CD4-positive, alpha-beta T cell treated with Interferon gamma for 1 hour (primary cell): ENCODE measurements around the gene USP6NL.

Experiments
- DNase-seq: peaks from one replicate; pipeline ENCODE4 v3.0.0-alpha.2; 2020

Gene USP6NL

GRCh38 chr10:11615396-11615795 lies 3.9 kb upstream of the USP6NL start:
- DNase-seq = no peak

GRCh38 chr10:11612021-11613001 lies 861 bp upstream of the USP6NL start:
- no peak for DNase-seq

- no peak for DNase-seq
These were observed 613 bp downstream of the USP6NL start for GRCh38 chr10:11610826-11611247.

- no peak for DNase-seq
These were observed 1.2 kb downstream of the USP6NL start for GRCh38 chr10:11610166-11610825.

DNA sequence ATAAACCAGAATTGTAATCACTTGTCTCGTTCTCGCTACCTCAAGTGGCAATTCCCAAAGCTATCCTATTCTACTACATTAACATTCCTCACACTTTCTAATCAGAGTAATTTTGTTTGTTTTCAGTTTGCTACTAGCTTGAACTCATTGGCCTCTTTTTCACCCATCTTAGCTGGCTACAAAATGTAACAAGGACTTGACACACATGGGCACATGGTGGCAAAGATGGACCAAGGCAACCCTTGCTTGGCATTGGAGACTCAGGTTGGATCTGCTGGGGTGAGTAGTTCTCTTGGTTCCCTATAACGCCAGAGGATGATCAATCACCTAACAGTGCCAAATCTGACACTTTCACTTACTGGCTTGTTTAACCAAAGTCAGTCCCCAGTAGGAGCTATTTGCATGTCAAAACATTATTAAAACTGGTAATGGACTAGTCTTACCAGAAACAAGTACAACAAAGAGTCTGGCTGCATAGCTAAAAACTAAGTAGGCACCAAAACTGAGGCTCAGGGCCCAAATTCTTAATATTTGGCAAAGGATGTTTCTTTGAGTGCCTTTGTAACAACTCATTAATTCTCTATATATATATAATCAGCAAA lies 1.9 kb downstream of the USP6NL start:
- no peak for DNase-seq

DNA sequence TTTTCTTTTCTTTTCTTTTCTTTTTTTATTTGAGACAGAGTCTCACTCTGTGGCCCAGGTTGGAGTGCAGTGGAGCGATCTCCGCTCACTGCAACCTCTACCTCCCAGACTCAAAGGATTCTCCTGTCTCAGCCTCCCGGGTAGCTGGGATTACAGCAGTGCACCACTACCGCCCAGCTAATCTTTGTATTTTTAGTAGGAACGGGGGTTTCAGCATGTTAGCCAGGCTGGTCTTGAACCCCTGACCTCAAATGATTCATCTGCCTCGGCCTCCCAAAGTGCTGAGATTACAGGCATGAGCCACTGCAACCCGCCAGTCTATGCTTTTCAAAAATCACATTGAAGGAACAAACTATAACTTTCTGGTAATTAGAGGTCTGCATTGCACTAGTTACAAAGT lies 2.4 kb downstream of the USP6NL start:
- no peak for DNase-seq

DNA sequence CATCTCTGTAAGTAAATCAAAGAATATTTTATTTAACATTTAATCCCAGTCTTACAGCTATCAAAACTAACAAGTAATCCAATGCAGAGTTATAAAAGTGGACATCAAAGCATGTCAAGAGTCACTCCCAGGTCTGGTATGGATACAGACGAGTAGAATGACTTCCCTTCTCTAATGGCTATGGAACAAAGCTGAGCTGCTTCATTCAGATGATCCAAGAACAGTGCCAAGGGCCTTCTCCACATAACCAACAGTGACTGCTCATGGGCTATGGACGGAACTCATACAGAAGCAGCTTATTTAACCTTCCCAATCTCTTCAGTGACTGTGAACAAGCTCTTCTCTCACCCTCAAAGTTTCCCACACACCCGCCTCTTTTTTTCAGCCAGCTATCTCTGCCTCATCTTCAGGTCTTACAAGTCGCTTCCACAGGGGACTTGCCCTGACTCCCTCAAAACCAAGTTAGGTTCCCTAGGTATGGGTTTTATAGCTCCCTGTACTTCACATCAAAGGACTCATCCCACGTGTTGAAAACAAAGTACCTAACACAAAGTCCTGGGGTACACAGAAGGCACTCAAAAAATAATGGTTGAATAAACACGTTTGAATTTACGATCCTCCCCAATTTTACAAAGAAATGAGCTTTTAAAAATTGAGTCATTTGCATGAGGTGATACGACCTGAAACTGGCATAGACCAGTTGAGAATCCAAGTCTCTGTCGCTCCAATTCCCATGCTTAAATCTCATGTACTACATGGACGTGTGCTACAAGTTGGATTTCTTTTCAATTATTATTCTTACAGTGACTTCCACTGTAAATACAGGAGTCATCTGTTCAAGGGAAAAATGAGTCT lies 3.1 kb downstream of the USP6NL start:
- no peak for DNase-seq

DNA sequence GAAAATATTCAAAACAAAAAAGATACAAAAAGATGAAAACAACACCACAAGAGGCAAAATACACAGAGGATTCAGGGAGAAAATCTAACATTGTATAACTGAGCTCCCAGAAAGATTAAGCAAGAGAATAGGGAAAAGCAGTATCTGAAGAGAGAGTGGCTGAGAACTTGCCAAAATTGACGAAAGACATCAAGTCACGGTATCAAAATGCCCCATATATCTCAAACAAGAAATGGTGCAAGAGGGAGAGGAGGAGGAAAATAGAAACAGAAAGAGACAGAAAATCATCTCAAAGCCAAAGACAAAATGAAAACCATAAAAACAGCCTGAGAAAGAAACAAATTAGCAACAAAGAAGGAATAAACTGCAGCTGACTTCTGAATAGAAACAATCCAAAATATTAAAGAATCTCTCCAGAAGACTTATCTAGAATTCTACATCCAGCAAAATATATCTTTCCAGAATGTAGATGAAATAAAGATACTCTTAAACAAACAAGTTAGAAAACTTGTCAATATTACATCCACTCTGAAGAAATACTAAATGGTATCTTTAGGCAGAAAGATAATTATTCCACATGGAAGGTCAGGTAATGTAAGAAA lies 5.5 kb downstream of the USP6NL start:
- no peak for DNase-seq

GRCh38 chr10:11604865-11605650 lies 6.4 kb downstream of the USP6NL start:
- no peak for DNase-seq

DNA sequence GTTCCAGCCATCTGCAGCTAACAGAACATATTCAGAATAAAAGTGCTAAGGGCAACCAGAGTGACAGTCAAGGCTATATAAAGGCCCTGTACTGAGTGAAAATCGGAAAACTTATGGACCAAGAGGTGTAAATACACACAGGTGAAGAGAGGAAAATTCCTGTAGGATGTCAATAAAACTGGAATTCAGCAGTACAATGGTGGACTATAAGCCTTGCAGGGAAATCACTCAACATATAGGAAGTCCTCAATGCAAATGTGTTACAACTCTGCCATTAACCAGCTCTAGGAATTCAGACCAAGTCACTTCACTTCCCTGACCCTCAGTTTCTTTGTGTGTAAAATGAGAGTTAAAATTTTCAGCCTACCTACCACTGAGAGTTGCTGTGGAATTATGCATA lies 7.7 kb downstream of the USP6NL start:
- DNase-seq = no peak

DNA sequence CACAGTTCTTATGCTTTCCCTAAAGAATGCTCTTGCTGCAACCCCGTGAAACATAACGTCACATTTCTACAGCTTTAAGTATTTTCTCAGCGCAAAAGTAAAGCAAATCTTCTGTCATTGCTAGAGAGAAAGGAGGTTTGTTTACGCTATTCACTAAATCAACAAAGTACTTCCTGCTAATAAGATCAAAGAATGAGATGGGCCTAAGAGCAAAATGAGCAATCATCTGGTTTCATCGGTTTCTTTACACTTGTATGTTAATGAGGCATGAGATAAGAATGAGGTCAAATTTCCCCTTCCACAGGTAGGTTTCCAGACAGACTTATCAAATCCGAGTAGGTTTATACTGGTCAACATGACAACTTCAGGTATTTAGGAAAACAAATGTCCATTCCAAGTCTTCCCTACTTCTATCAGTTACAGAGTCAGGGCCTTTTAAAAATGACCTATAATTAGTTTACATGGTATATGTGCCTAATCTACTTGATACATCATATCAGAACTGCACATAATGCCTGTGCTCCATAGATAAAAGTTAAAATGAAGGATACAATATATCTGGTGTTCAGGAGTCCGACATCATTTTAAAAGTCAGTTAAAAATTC lies 8.4 kb downstream of the USP6NL start:
- no peak for DNase-seq

DNA sequence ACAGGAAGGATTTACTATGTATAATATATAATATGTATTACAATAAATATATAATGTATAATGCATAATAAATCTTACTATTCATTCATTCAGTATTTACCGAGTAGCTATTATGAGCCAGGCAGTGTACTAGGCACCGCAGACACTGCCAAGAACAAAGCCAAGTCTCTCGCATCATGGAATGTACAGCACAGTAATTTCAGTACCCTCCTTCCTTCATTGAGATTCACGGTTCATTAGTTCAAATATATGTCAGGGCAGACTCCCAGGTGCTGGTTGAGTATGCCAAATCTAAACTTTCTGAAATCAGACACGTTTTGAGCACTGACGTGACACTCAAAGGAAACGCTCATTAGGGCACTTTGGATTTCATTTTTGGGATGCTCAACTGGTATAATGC lies 9.1 kb downstream of the USP6NL start:
- DNase-seq = no peak

DNA sequence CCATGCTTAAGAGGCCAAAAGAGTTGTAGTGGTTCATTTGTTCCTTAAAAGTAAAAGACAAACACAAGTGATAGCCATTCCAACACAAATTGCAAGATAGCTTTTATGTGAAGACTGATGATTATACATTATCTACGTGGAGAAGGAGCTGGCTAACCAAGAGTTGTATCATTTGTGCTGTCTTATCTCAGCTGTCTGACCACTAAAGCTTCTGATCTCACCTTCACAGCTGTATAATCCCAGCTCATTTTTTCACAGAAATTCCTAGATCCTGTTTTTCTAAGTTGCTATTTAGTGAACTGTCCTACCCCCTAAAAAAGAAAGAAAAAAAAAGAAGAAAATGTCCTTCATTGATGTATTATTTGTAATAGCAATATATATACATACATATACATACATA lies 9.8 kb downstream of the USP6NL start:
- DNase-seq = no peak

DNA sequence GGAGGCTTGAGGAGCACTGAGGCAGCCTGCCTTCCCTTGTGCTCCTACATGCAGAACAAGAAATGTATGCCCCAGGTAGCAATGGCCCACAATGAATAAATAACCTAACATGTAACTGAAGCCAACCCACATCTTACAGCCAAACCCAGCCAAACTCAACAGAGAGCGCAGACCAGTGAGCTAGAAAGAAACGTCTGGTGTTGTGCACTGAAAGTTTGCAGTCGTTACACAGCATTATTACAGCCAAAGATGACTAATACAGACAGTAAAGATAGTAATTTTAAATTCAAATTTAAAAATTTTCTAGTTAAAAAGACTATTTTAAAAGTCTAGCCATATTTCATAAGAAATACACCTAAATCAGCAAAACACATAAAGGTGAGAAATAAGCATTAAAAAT lies 11.2 kb downstream of the USP6NL start:
- no peak for DNase-seq

DNA sequence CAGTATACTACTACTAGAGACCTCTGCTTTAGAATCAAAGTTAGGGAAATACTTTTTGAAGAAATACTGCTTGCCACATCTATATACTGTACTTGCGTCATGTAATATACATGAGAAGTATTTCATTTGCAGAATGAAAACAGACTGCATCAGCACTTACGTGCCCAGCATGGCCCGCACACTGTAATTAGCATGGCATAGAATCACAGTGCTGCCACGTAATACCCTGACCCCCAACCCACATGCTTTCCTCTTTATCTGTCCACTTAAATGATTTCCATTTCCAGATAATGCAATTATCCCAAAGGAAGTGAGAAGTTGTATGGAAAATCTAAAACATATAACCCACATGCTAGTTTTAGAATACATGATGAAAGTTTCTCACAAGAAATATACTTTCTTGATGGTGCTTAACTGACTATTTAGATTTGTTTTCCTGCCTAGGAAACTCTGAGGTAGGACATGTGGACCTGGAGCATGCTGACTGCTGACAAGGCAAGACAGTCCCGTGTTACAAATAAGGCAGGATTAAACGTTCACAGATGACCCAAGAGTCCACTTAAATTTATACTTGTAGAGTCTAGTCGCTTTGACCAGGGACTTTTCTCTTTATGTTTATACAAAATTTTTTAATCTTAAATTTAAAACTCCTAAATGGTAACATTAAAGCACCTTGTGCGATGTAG lies 12.6 kb downstream of the USP6NL start:
- no peak for DNase-seq

- no peak for DNase-seq
These were observed 14.0 kb downstream of the USP6NL start for GRCh38 chr10:11597470-11597869.

DNA sequence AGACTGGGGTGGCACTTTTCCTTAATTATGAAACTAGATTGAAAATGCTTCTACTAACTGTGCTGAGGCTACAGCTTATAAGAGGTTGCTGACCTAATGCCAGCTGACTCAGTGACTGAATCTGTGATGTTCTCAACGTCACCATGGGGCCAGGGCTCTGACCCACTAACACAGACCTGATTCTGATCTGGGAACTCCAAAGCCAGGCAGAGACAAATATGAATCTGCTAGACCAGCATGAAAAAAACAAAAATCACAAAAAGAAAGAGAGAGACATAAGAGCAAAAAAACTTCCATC lies 16.1 kb downstream of the USP6NL start:
- DNase-seq = no peak

DNA sequence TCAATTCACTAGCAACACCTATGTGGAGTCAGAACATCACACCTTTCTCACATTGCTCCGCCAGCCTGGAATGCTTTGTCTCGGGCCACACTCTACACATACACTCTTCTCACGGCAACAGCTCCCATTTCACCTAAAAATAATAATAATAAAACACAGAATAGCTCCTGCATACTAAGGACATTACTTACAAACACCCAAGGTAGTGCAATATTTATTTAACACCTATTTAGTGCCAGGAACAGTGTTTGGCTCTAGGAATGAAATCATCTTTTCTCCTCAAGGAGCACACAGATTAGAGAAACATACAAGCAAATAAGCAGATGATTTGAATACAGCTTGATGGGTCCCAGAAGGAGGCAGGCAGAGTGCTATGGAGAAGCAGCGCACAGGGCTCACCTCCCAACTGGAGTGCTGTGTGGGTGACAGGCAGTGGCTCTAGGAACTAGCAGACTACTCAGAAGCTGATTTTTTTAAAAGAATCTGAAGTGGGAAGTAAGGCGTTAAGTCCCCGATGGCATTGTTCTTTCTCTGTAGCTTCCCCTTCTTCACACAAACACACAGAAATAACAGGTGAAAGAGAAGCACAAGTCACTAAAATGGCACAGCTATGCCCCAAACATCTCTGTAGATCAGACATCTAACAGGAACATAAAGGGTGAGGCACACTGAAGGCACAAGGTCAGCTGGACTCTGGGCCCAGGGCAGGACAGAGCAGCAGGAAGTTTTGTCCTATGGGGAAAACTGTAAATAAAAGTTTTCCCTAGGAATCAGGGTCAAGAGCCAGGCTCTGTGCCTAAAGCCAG lies 16.7 kb downstream of the USP6NL start:
- no peak for DNase-seq

- no peak for DNase-seq
These were observed 17.8 kb downstream of the USP6NL start for GRCh38 chr10:11593612-11594011.

- no peak for DNase-seq
These were observed 21.7 kb downstream of the USP6NL start for GRCh38 chr10:11589738-11590137.
